Measurements from ENCODE around the gene DENND2A.

The DENND2A gene

GRCh38 chr7:140673774-140674155, 33.2 kb upstream of the DENND2A start:
- Histone ChIP-seq H3K36me3 (ENCODE audit: control insufficient read depth, low read length) (peaks cover 41% of the 10 kb centered on the region), H3K27ac (ENCODE audit: low read depth, low read length) (peak overlapping the region; percentile 94)

GRCh38 chr7:140673063-140673773, 32.6 kb upstream of the DENND2A start:
- Histone ChIP-seq H3K4me3 (ENCODE audit: low read length) (peak overlapping the region; percentile 81), H3K4me1 (ENCODE audit: control insufficient read depth, low read length) (peaks cover 55% of the 10 kb centered on the region), H3K27ac (ENCODE audit: low read depth, low read length) (peak overlapping the region; percentile 94), H3K9me2 (replicated peaks; ENCODE audit: control insufficient read depth, low read length) (no peaks in the 10 kb centered on the region), H3K4me2 (ENCODE audit: low read length) (peak overlapping the region; percentile 90), H3K79me2 (ENCODE audit: control insufficient read depth, low read length) (peaks cover 50% of the 10 kb centered on the region), H3F3A (ENCODE audit: control insufficient read depth, insufficient read depth) (peaks cover 33% of the 10 kb centered on the region), H3K27me3 (ENCODE audit: control insufficient read depth, low read length) (no peaks in the 10 kb centered on the region), H3K36me3 (ENCODE audit: control insufficient read depth, low read length) (peaks cover 35% of the 10 kb centered on the region), H3K9me3 (ENCODE audit: control insufficient read depth, insufficient read depth, low read length) (no peaks in the 10 kb centered on the region), H4K20me1 (ENCODE audit: control insufficient read depth, insufficient read depth, low read depth, low read length) (no peaks in the 10 kb centered on the region)
- TF ChIP-seq EZH2phosphoT487 (IDR thresholded peaks at IDR 0.05; ENCODE audit: borderline replicate concordance, low read length), result no peak
- TF ChIP-seq CTCF (IDR thresholded peaks at IDR 0.05; ENCODE audit: low read depth, low read length, poor library complexity, severe bottlenecking), result peak; percentile 37

More at GRCh38 chr7:140673774-140674155, 33.2 kb upstream of the DENND2A start:
- Histone ChIP-seq H3K9me2 (replicated peaks; ENCODE audit: control insufficient read depth, low read length) (no peaks in the 10 kb centered on the region), H3F3A (ENCODE audit: control insufficient read depth, insufficient read depth) (peaks cover 33% of the 10 kb centered on the region), H3K79me2 (ENCODE audit: control insufficient read depth, low read length) (peaks cover 56% of the 10 kb centered on the region), H3K4me3 (ENCODE audit: low read length) (peak overlapping the region; percentile 81), H3K9me3 (ENCODE audit: control insufficient read depth, insufficient read depth, low read length) (no peaks in the 10 kb centered on the region), H3K4me2 (ENCODE audit: low read length) (peak overlapping the region; percentile 90), H3K27me3 (ENCODE audit: control insufficient read depth, low read length) (no peaks in the 10 kb centered on the region), H4K20me1 (ENCODE audit: control insufficient read depth, insufficient read depth, low read depth, low read length) (no peaks in the 10 kb centered on the region), H3K4me1 (ENCODE audit: control insufficient read depth, low read length) (peaks cover 58% of the 10 kb centered on the region)
- no peak for TF ChIP-seq CTCF (IDR thresholded peaks at IDR 0.05; ENCODE audit: low read depth, low read length, poor library complexity, severe bottlenecking)
- TF ChIP-seq EZH2phosphoT487 (IDR thresholded peaks at IDR 0.05; ENCODE audit: borderline replicate concordance, low read length), result no peak

- Histone ChIP-seq H3K36me3 (ENCODE audit: control insufficient read depth, low read length) (peaks cover 28% of the 10 kb centered on the region), H3K4me2 (ENCODE audit: low read length) (peak within 1 kb of the TSS; percentile 90), H3K27me3 (ENCODE audit: control insufficient read depth, low read length) (no peaks in the 10 kb centered on the region), H3K4me1 (ENCODE audit: control insufficient read depth, low read length) (peaks cover 48% of the 10 kb centered on the region), H3K27ac (ENCODE audit: low read depth, low read length) (peak within 1 kb of the TSS; percentile 94), H3K9me3 (ENCODE audit: control insufficient read depth, insufficient read depth, low read length) (no peaks in the 10 kb centered on the region), H3K4me3 (ENCODE audit: low read length) (peak within 1 kb of the TSS; percentile 81), H3K79me2 (ENCODE audit: control insufficient read depth, low read length) (peaks cover 43% of the 10 kb centered on the region), H3K9me2 (replicated peaks; ENCODE audit: control insufficient read depth, low read length) (no peaks in the 10 kb centered on the region), H3F3A (ENCODE audit: control insufficient read depth, insufficient read depth) (peaks cover 33% of the 10 kb centered on the region), H4K20me1 (ENCODE audit: control insufficient read depth, insufficient read depth, low read depth, low read length) (no peaks in the 10 kb centered on the region)
- TF ChIP-seq CTCF (IDR thresholded peaks at IDR 0.05; ENCODE audit: low read depth, low read length, poor library complexity, severe bottlenecking), result no peak
- TF ChIP-seq EZH2phosphoT487 (IDR thresholded peaks at IDR 0.05; ENCODE audit: borderline replicate concordance, low read length), result no peak
These were observed 31.9 kb upstream of the DENND2A start, which contains the start of gene ADCK2 for GRCh38 chr7:140672382-140673062. TSS of gene ADCK2 (plus strand) at chr7:140672945. CDS start at chr7:140673331, 386 bp downstream.

All from DOHH2 (cell line).